Muscle layer of colon (tissue), 2 donors: ENCODE measurements around the gene MUC5B.
"Not testable (repeated sequence)": the region's sequence is repeated elsewhere in the genome, so short reads cannot be mapped to it uniquely, and the experiment has no call there.

ENCODE experiments used
- H3K27ac ChIP-seq: one replicate; pipeline ENCODE4 v1.7.0; 2013; ENCODE audit warnings: low read depth, mild to moderate bottlenecking, low read length, moderate library complexity
- H3K27me3 ChIP-seq, 2 donors: one replicate each; pipeline ENCODE4 v1.7.0; 2013; ENCODE audit warnings: low read length in 2 of 2, mild to moderate bottlenecking in 2 of 2; ENCODE audit not compliant: insufficient read depth in 2 of 2, control insufficient read depth in 1 of 2
- H3K36me3 ChIP-seq: one replicate; pipeline ENCODE4 v1.7.0; 2013; ENCODE audit warnings: mild to moderate bottlenecking, low read length; ENCODE audit not compliant: insufficient read depth
- H3K4me1 ChIP-seq: one replicate; pipeline ENCODE4 v1.7.0; 2013; ENCODE audit warnings: mild to moderate bottlenecking, low read length; ENCODE audit not compliant: insufficient read depth
- H3K4me3 ChIP-seq, 2 donors: one replicate each; pipeline ENCODE4 v1.7.0; 2013; ENCODE audit warnings: low read length in 2 of 2, low read depth in 1 of 2, mild to moderate bottlenecking in 1 of 2, moderate library complexity in 1 of 2
- H3K9ac ChIP-seq: one replicate; pipeline ENCODE4 v1.7.0; 2013; ENCODE audit warnings: low read length
- H3K9me3 ChIP-seq: one replicate; pipeline ENCODE4 v1.7.0; 2013; ENCODE audit warnings: mild to moderate bottlenecking, low read length
- donor health status: abdominal sarcoma.
- donor health status: Adenocarcinoma of cecum.

The MUC5B gene

DNA sequence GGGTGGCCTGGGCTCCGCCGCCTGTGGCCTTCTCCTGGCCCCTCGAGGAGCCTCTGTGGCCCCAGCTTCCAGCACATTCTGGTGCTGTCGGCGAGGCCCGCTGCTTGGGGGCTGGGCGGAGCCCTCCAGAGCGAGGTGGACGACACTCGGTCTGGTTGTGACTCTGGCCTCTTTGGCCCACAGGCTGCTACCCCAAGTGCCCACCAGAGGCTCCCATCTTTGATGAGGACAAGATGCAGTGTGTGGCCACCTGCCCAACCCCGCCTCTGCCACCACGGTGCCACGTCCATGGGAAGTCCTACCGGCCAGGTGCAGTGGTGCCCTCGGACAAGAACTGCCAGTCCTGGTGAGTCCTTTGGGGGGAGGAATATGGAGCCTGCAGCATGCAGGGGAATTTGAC is 42.7 kb upstream of the MUC5B start:
- Histone ChIP-seq H3K4me3 (no peak overlapping the region), H3K4me1 (no peaks in the 10 kb centered on the region), H3K9ac (no peak overlapping the region), H3K36me3 (no peaks in the 10 kb centered on the region), H3K27me3 (peaks cover 0 to 4% of the 10 kb centered on the region in 2 donors), H3K27ac (no peak overlapping the region), H3K9me3 (no peaks in the 10 kb centered on the region)

GRCh38 chr11:1180947-1181391 is 41.9 kb upstream of the MUC5B start:
- H3K36me3 ChIP-seq: no peaks in the 10 kb centered on the region
- H3K4me1 ChIP-seq: no peaks in the 10 kb centered on the region
- peaks cover 0 to 4% of the 10 kb centered on the region in 2 donors for H3K27me3 ChIP-seq
- no peak overlapping the region for H3K27ac ChIP-seq
- no peak overlapping the region for H3K4me3 ChIP-seq
- H3K9ac ChIP-seq: no peak overlapping the region
- H3K9me3 ChIP-seq: no peaks in the 10 kb centered on the region

GRCh38 chr11:1181420-1181819 is 41.4 kb upstream of the MUC5B start:
- Histone ChIP-seq H3K9me3 (no peaks in the 10 kb centered on the region), H3K36me3 (no peaks in the 10 kb centered on the region), H3K27me3 (peaks cover 0 to 4% of the 10 kb centered on the region in 2 donors), H3K4me1 (no peaks in the 10 kb centered on the region), H3K9ac (no peak overlapping the region), H3K27ac (no peak overlapping the region), H3K4me3 (no peak overlapping the region)

DNA sequence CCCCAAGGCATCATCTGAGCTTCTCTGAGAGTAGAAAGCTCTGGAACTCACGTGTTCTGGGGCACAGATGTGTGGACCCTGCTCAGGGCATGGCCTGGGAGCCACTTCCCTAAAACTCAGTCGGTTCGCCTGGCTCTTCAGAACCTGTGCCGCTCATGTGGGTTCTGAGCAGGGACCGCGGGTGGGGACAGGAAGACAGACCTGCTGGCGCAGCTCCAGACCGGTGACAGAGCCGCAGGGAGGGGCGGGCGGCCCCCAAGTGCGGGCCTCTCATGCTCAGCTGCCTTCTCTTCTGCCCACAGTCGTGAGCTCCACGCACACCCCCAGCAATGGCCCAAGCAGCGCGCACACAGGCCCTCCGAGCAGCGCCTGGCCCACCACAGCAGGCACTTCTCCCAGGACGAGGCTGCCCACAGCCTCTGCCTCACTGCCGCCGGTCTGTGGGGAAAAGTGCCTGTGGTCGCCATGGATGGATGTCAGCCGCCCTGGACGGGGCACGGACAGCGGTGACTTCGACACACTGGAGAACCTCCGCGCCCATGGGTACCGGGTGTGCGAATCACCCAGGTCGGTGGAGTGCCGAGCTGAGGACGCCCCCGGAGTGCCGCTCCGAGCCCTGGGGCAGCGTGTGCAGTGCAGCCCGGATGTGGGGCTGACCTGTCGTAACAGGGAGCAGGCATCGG is 40.9 kb upstream of the MUC5B start:
- Histone ChIP-seq H3K4me3 (no peak overlapping the region), H3K27me3 (peaks cover 0 to 4% of the 10 kb centered on the region in 2 donors), H3K36me3 (no peaks in the 10 kb centered on the region), H3K4me1 (no peaks in the 10 kb centered on the region), H3K9me3 (no peaks in the 10 kb centered on the region), H3K9ac (no peak overlapping the region), H3K27ac (no peak overlapping the region)

GRCh38 chr11:1184139-1184538 is 38.7 kb upstream of the MUC5B start:
- H3K27me3 ChIP-seq, H3K27ac ChIP-seq, H3K4me1 ChIP-seq, H3K4me3 ChIP-seq, H3K36me3 ChIP-seq, H3K9me3 ChIP-seq, H3K9ac ChIP-seq: not testable (repeated sequence)

DNA sequence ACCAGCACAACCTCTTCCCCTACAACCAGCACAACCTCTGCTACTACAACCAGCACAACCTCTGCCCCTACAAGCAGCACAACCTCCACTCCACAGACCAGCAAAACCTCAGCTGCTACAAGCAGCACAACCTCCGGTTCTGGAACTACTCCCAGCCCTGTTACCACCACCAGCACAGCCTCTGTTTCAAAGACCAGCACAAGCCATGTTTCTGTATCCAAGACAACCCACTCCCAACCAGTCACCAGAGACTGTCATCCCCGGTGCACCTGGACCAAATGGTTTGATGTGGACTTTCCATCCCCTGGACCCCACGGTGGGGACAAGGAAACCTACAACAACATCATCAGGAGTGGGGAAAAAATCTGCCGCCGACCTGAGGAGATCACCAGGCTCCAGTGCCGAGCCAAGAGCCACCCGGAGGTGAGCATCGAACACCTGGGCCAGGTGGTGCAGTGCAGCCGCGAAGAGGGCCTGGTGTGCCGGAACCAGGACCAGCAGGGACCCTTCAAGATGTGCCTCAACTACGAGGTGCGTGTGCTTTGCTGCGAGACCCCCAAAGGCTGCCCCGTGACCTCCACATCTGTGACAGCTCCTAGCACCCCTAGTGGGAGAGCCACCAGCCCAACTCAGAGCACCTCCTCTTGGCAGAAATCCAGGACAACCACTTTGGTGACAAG is 34.3 kb upstream of the MUC5B start:
- not testable (repeated sequence) for H3K4me3 ChIP-seq, H3K27ac ChIP-seq, H3K9ac ChIP-seq, H3K36me3 ChIP-seq, H3K27me3 ChIP-seq, H3K4me1 ChIP-seq, H3K9me3 ChIP-seq

DNA sequence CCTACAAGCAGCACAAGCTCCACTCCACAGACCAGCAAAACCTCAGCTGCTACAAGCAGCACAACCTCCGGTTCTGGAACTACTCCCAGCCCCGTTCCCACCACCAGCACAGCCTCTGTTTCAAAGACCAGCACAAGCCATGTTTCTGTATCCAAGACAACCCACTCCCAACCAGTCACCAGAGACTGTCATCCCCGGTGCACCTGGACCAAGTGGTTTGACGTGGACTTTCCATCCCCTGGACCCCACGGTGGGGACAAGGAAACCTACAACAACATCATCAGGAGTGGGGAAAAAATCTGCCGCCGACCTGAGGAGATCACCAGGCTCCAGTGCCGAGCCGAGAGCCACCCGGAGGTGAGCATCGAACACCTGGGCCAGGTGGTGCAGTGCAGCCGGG is 33.0 kb upstream of the MUC5B start:
- not testable (repeated sequence) for H3K4me1 ChIP-seq, H3K9ac ChIP-seq, H3K27ac ChIP-seq, H3K27me3 ChIP-seq, H3K4me3 ChIP-seq, H3K36me3 ChIP-seq, H3K9me3 ChIP-seq

- not testable (repeated sequence) for H3K4me3 ChIP-seq, H3K9ac ChIP-seq, H3K9me3 ChIP-seq, H3K36me3 ChIP-seq, H3K4me1 ChIP-seq, H3K27ac ChIP-seq
- H3K27me3 ChIP-seq: peaks cover 0 to 20% of the 10 kb centered on the region in 2 donors
Observed at GRCh38 chr11:1191786-1192470, 30.9 kb upstream of the MUC5B start.

DNA sequence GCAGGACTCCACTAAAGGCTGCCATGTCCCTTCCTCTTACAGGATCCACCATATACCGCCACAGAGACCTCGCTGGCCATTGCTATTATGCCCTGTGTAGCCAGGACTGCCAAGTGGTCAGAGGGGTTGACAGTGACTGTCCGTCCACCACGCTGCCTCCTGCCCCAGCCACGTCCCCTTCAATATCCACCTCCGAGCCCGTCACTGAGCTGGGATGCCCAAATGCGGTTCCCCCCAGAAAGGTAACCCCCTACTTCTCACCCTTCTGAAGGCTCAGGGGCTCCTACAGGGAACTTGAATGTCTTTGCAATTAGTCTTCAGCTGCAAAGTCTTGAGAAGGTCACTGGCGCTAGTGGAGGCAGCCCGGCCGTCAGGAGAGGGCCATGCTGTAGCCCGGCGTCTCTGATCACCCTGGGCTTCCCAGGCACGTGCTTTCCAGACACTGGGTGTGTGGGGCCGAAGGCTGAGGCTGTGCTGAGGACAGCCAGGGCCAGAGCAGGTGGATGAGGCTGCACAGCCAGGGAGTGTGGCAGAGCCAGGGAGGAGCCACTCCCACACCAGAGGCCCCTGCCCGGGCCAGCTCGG is 30.0 kb upstream of the MUC5B start:
- Histone ChIP-seq H3K4me1 (no peaks in the 10 kb centered on the region), H3K9me3 (no peaks in the 10 kb centered on the region), H3K27ac (no peak overlapping the region), H3K9ac (no peak overlapping the region), H3K27me3 (peaks cover 0 to 29% of the 10 kb centered on the region in 2 donors), H3K36me3 (no peaks in the 10 kb centered on the region), H3K4me3 (no peak overlapping the region)

GRCh38 chr11:1193326-1194230 is 29.3 kb upstream of the MUC5B start:
- Histone ChIP-seq H3K27me3 (peaks cover 0 to 36% of the 10 kb centered on the region in 2 donors), H3K36me3 (no peaks in the 10 kb centered on the region), H3K9me3 (no peaks in the 10 kb centered on the region)

More at GRCh38 chr11:1193326-1194230, 29.3 kb upstream of the MUC5B start:
- Histone ChIP-seq H3K4me1 (no peaks in the 10 kb centered on the region), H3K4me3 (no peak overlapping the region), H3K9ac (no peak overlapping the region), H3K27ac (no peak overlapping the region)
